ENCODE results near the gene DPM2. TPM values are rescaled to one million over a fixed set of nuclear protein-coding genes. Genes with fewer than 3 reads are reported as not detected.
A peak's percentile ranks its signal among the peaks of the same experiment; 100 is the strongest.

The DPM2 gene
- total RNA-seq, 4 donors from 2014 or later = 6.6 to 13.3 (median 8.5) TPM

DNA sequence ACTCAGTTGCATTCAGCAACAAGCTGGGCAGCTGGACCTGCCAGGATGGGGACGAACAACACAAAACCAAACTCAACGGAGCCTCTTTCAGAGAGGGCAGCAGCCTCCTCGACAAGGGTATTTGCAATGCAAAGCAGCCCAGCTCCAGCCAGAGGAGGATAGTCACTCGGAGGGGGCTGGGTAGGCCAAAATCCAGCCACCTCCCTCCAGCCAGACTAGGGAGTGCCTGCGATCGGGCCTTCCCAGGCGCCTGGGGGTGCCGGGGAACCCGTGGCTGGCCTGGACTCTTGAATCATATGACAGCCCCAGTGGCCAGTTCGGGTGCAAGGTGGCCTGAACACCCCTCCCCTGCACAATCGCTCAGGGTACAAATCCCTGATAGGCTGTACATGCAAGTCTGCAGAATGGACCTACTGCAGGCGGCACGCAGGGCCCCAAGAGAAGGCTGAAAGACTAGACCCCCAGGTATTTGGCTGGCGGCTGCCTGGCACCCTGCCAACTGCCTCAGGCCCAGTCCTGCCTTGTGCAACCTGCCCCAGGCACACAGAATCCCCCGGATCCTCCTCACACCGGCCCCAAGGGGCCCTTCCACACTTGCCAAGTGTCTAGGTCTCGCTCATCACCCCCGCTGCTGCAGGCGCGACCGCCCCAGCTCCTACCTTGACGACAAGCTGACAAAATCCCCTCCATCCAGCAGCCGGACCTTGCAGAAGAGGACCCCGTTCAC, 41.8 kb upstream of the DPM2 start:
- intact Hi-C loops (cut with DNase I) = loop anchor here (5.0 to 10.0 kb wide), 3 partner anchors 37 to 115 kb away; no protein-coding TSS in a partner anchor
- DNase-seq (ENCODE audit: extremely low spot score) = no peak
- TF ChIP-seq POLR2A (IDR thresholded peaks at IDR 0.05; ENCODE audit: low read depth) (no peak), POLR2AphosphoS5 (IDR thresholded peaks at IDR 0.05) (peak; percentile 22 to 46)
- Histone ChIP-seq H3K27me3 (no peaks in the 10 kb centered on the region), H3K27ac (replicated peaks in 1 of 4) (peak overlapping the region; percentile 91 to 97 (median 96)), H3K4me3 (peak overlapping the region; percentile 81 to 97 (median 89)), H3K4me1 (peaks cover 59 to 67% (median 64%) of the 10 kb centered on the region in 4 donors), H3K9me3 (no peaks in the 10 kb centered on the region), H3K36me3 (no peaks in the 10 kb centered on the region)
- 9% methylated on average over 14 of the region's 24 CpGs for WGBS

DNA sequence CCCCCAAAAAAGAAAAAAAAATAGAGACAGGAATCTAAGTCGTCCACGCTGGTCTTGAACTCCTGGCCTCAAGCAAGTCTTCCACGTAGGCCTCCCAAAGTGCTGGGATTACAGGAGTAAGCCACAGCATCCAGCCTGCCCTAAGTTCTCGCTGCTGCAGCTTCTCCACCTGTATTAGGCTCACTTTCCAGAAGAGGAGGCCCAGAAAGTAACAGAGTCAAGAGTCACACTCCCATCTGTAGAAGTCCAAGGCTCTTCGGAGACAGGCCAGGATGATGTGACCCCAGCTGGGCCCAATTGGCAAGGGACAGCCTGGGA, 41.3 kb upstream of the DPM2 start:
- TF ChIP-seq POLR2A (IDR thresholded peaks at IDR 0.05; ENCODE audit: low read depth) (no peak), EP300 (IDR thresholded peaks at IDR 0.05) (no peak), POLR2AphosphoS5 (IDR thresholded peaks at IDR 0.05) (no peak)
- TF ChIP-seq, protein P1, sequence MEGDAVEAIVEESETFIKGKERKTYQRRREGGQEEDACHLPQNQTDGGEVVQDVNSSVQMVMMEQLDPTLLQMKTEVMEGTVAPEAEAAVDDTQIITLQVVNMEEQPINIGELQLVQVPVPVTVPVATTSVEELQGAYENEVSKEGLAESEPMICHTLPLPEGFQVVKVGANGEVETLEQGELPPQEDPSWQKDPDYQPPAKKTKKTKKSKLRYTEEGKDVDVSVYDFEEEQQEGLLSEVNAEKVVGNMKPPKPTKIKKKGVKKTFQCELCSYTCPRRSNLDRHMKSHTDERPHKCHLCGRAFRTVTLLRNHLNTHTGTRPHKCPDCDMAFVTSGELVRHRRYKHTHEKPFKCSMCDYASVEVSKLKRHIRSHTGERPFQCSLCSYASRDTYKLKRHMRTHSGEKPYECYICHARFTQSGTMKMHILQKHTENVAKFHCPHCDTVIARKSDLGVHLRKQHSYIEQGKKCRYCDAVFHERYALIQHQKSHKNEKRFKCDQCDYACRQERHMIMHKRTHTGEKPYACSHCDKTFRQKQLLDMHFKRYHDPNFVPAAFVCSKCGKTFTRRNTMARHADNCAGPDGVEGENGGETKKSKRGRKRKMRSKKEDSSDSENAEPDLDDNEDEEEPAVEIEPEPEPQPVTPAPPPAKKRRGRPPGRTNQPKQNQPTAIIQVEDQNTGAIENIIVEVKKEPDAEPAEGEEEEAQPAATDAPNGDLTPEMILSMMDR (IDR thresholded peaks at IDR 0.05) = no peak
- H3K27ac ChIP-seq (replicated peaks in 1 of 4) = peak overlapping the region; percentile 91 to 97 (median 96)
- DNase-seq (ENCODE audit: extremely low spot score) = no peak
- peaks cover 64 to 72% (median 69%) of the 10 kb centered on the region in 4 donors for H3K4me1 ChIP-seq
- H3K27me3 ChIP-seq = no peaks in the 10 kb centered on the region
- no peaks in the 10 kb centered on the region for H3K9me3 ChIP-seq
- peak overlapping the region; percentile 81 to 97 (median 89) for H3K4me3 ChIP-seq
- intact Hi-C loops (cut with DNase I) = loop anchor here (10.0 kb wide), 1 partner anchor 116 kb away; no protein-coding TSS in a partner anchor
- WGBS = 48% methylated on average over 5 of the region's 5 CpGs
- H3K36me3 ChIP-seq = no peaks in the 10 kb centered on the region

DNA sequence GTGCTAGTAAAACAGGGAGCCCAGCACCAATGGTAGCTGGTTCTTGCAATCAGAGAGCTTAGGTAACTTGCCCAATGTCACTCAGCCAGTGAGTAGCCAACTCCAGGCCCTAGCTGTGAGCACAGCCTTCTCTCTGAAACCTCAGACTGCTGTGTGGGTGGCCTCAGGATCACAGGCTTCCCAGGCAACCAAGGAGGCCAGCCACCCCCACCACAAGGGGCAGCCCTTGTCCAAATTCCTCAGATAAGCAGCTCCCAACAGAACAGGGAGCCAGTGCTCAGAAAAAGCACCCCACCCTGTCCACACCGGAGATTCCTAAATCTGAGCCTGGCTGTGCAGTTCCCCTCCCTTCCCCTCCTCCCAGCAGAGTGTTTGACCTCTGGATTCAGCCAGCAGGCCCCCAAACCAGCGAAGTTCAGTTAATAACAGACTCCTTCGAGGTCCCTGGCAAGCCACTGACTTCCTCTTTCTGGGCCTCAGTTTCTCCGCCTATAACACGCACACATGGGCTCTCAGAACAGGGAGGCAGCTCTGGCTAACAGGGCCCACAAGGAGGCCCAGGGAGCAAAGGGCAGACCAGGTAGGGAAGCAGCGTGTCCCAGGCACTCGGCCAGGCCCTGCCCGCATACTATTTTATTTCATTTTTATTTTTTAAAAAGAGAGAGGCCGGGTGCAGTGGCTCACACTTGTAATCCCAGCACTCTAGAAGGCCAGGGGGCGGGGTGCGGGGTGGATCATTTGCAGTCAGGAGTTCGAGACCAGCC, 40.4 kb upstream of the DPM2 start:
- peak; percentile 92 for DNase-seq (ENCODE audit: extremely low spot score)
- Histone ChIP-seq H3K27ac (replicated peaks in 1 of 4) (peak overlapping the region; percentile 91 to 97 (median 96)), H3K9me3 (no peaks in the 10 kb centered on the region), H3K4me3 (peak overlapping the region; percentile 81 to 97 (median 89)), H3K4me1 (peaks cover 73 to 81% (median 78%) of the 10 kb centered on the region in 4 donors), H3K36me3 (no peaks in the 10 kb centered on the region), H3K27me3 (no peaks in the 10 kb centered on the region)
- TF ChIP-seq, protein P1 (IDR thresholded peaks at IDR 0.05) = peak in 1 of 3 experiments; percentile 17
- peak; percentile 21 to 51 for TF ChIP-seq POLR2AphosphoS5 (IDR thresholded peaks at IDR 0.05)
- TF ChIP-seq POLR2A (IDR thresholded peaks at IDR 0.05; ENCODE audit: low read depth) = no peak
- TF ChIP-seq EP300 (IDR thresholded peaks at IDR 0.05) = no peak
- WGBS = 40% methylated on average over 11 of the region's 12 CpGs
- intact Hi-C loops (cut with DNase I) = loop anchor here (10.0 kb wide), 1 partner anchor 117 kb away; no protein-coding TSS in a partner anchor

DNA sequence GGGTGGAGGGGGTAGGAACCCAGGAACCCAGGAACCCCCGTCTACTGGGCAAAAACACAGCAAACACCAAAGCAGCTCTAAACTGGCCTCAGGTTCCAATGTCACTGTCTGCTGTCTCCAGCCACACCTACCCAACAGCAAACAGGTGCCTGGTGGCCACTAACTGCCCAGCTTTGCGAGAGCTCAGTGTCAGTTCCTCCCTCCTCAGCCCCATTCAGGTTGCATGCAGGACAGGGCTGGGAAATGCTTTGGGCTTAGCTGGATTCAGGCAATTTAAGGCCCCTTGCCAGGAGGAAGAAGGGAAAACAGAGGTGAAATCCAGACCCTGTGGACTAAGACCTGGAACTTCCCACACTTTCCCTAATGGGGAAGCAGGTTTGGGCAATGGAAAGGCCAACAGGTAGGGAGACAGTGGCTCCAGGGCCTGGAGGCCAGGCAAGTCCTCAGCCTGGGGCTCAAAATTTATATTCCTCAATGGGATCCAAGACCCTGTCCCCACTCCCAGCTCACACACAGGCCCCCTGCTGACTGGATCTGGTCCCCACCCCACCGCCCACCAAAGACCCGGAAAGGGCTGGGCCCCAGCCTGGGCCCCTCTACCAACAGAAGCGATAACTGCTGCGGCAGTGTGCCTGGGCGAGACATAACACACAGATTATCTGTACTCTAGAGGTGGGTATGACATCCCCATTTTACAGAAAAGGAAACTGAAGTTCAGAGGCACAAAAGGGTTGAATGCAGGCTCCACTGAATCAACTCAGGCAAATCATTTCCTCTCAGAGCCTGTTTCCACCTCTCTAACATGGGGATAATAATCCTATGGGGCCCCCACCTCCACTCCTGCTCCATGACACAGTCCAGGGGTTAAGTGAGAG, 39.6 kb upstream of the DPM2 start:
- TF ChIP-seq EP300 (IDR thresholded peaks at IDR 0.05) (no peak), POLR2A (IDR thresholded peaks at IDR 0.05; ENCODE audit: low read depth) (no peak), POLR2AphosphoS5 (IDR thresholded peaks at IDR 0.05) (no peak)
- TF ChIP-seq, protein P1 (IDR thresholded peaks at IDR 0.05) = no peak
- DNase-seq (ENCODE audit: extremely low spot score) = no peak
- H3K9me3 ChIP-seq = no peaks in the 10 kb centered on the region
- H3K4me1 ChIP-seq = peaks cover 81 to 89% (median 86%) of the 10 kb centered on the region in 4 donors
- peak overlapping the region; percentile 91 to 97 (median 96) for H3K27ac ChIP-seq (replicated peaks in 1 of 4)
- intact Hi-C loops (cut with DNase I) = loop anchor here (10.0 kb wide), 1 partner anchor 118 kb away; no protein-coding TSS in a partner anchor
- no peaks in the 10 kb centered on the region for H3K36me3 ChIP-seq
- no peaks in the 10 kb centered on the region for H3K27me3 ChIP-seq
- WGBS = 70% methylated on average over 7 of the region's 7 CpGs
- H3K4me3 ChIP-seq = peak overlapping the region; percentile 81 to 97 (median 89)
